Neural cell (in vitro differentiated cells): ENCODE results near the gene SLC38A11.

Experiments
- CTCF ChIP-seq: fragments of 450-650 bp; IDR thresholded peaks from 2 replicates; pipeline ENCODE4 v1.5.1; 2014; ENCODE audit warnings: antibody characterized with exemption, mild to moderate bottlenecking, moderate library complexity; ENCODE audit not compliant: poor library complexity, severe bottlenecking
- EZH2 ChIP-seq: fragments of 200-600, 300-800 bp; shearing (Covaris generic), sonication (generic); IDR thresholded peaks from 2 replicates; pipeline ENCODE4 v1.6.1; 2014; ENCODE audit warnings: antibody characterized with exemption, low read length, borderline replicate concordance, mild to moderate bottlenecking; ENCODE audit not compliant: insufficient read depth, poor library complexity, severe bottlenecking
- POLR2AphosphoS5 ChIP-seq: IDR thresholded peaks from 2 replicates; pipeline ENCODE4 v1.6.1; 2012

DNA sequence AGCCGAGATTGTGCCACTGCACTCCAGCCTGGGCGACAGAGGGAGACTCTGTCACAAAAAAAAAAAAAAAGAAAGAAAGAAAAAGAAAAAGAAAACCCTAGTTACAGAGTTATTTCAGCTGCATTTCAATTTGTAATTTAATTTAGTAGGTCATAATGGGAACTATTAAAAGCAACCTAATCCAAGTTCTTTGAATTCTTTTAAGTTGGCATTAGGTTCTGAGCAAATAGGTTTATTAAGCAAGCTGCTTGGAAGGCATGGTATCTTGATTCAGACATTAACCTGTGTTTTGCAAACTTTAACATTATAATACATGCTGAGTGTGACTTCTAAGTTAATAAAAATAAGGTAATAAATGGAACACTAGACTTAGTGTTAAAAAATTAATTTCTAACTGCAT lies 83.9 kb downstream of the SLC38A11 start:
- TF ChIP-seq EZH2: no peak
- no peak for TF ChIP-seq CTCF
- no peak for TF ChIP-seq POLR2AphosphoS5
